HEK293 (cell line): ENCODE data around the gene MCAM.

Source experiments
- CTCF ChIP-seq: fragments of 450-650 bp; formaldehyde crosslinking; IDR thresholded peaks from 2 replicates; pipeline ENCODE4 v1.5.1; 2016; ENCODE audit warnings: missing biosample characterization, missing genetic modification characterization
- KLF8 ChIP-seq: fragments of 450-650 bp; formaldehyde crosslinking; IDR thresholded peaks from 2 replicates; pipeline ENCODE4 v1.5.1; 2016; ENCODE audit warnings: missing biosample characterization, missing genetic modification characterization
- SP2 ChIP-seq: fragments of 450-650 bp; formaldehyde crosslinking; IDR thresholded peaks from 2 replicates; pipeline ENCODE4 v1.5.1; 2016; ENCODE audit warnings: missing biosample characterization, missing genetic modification characterization
- ZBTB17 ChIP-seq: fragments of 450-650 bp; formaldehyde crosslinking; IDR thresholded peaks from 2 replicates; pipeline ENCODE4 v1.5.1; 2016; ENCODE audit warnings: missing biosample characterization, missing genetic modification characterization
- ZNF274 ChIP-seq, 2 experiments: fragments of 200-500 bp in 1 of 2; fragments of 450-650 bp in 1 of 2; sonication (Bioruptor generic) in 1 of 2; formaldehyde crosslinking in 1 of 2; IDR thresholded peaks; 2 replicates each; pipeline versions ENCODE4 v1.5.1 to v1.6.1; 2014 to 2016; ENCODE audit warnings: borderline replicate concordance in 1 of 2, inconsistent platforms in 1 of 2, low read length in 1 of 2, missing biosample characterization in 1 of 2, missing genetic modification characterization in 1 of 2
- ZNF423 ChIP-seq: fragments of 450-650 bp; formaldehyde crosslinking; IDR thresholded peaks from 2 replicates; pipeline ENCODE4 v1.5.1; 2016; ENCODE audit warnings: missing biosample characterization, missing genetic modification characterization
- ZNF433 ChIP-seq: fragments of 450-650 bp; formaldehyde crosslinking; IDR thresholded peaks from 2 replicates; pipeline ENCODE4 v1.5.1; 2016; ENCODE audit warnings: missing biosample characterization, missing genetic modification characterization, low read depth
- ZNF529 ChIP-seq: fragments of 450-650 bp; formaldehyde crosslinking; IDR thresholded peaks from 2 replicates; pipeline ENCODE4 v1.5.1; 2017; ENCODE audit warnings: missing genetic modification characterization, missing biosample characterization; ENCODE audit not compliant: insufficient replicate concordance
- ZNF580 ChIP-seq: fragments of 450-650 bp; formaldehyde crosslinking; IDR thresholded peaks from 2 replicates; pipeline ENCODE4 v1.5.1; 2016; ENCODE audit warnings: missing biosample characterization, missing genetic modification characterization

- no peak for TF ChIP-seq CTCF
- TF ChIP-seq ZNF433 (tag by site-specific recombination), result no peak
- no peak for TF ChIP-seq SP2 (tag by site-specific recombination)
- no peak for TF ChIP-seq ZNF529 (tag by site-specific recombination)
- no peak for TF ChIP-seq ZNF580 (tag by site-specific recombination)
- TF ChIP-seq ZBTB17 (tag by site-specific recombination), result no peak
- TF ChIP-seq ZNF423 (tag by site-specific recombination), result no peak
- TF ChIP-seq ZNF274 (IDR thresholded peaks at IDR 0.05; ENCODE audit: low read length), result no peak
- TF ChIP-seq ZNF274 (tag by site-specific recombination; IDR thresholded peaks at IDR 0.05; ENCODE audit: borderline replicate concordance), result no peak
- TF ChIP-seq KLF8 (tag by site-specific recombination), result no peak
Measured at GRCh38 chr11:119357074-119357473, 40.1 kb upstream of the MCAM start.
